Lower lobe of right lung (tissue), 2 donors: ENCODE measurements around the gene SFTA2. TPM values are rescaled to one million over a fixed set of nuclear protein-coding genes. Genes with fewer than 3 reads are reported as not detected.

Experiments
- ATAC-seq, 2 donors: fragments of 200-7000 bp; cut with Tn5 transposase; one replicate each; pipeline ENCODE4 v1.9.1; 2020 to 2022; ENCODE audit warnings: mild to moderate bottlenecking in 2 of 2, moderate library complexity in 2 of 2
- DNase-seq: peaks from one replicate; pipeline ENCODE4 v3.0.0-alpha.2; 2020
- H3K27ac ChIP-seq: fragments of 200-600 bp; one replicate; pipeline ENCODE4 v1.8.0; 2022
- H3K27me3 ChIP-seq: fragments of 200-600 bp; one replicate; pipeline ENCODE4 v1.8.0; 2022; ENCODE audit warnings: low read depth
- H3K36me3 ChIP-seq: fragments of 200-600 bp; one replicate; pipeline ENCODE4 v1.8.0; 2022; ENCODE audit warnings: mild to moderate bottlenecking
- H3K4me1 ChIP-seq: fragments of 200-600 bp; one replicate; pipeline ENCODE4 v1.8.0; 2022
- H3K4me3 ChIP-seq: fragments of 200-600 bp; one replicate; pipeline ENCODE4 v1.8.0; 2022; ENCODE audit warnings: mild to moderate bottlenecking
- H3K9me3 ChIP-seq: fragments of 200-600 bp; one replicate; pipeline ENCODE4 v1.8.0; 2022
- intact Hi-C: fragments of 100-400 bp; cut with DNase I; formaldehyde crosslinking; loops from one replicate; pipeline ENCODE4 v1.11.0; 2022
- microRNA-seq: library from miRNA; unstranded; fragments of <30 nt; microRNA quantifications from one replicate; pipeline ENCODE4 v1.2.0, GENCODE V29; 2020; ENCODE audit warnings: borderline number of aligned reads
- total RNA-seq: library from RNA; stranded (reverse); fragmentation: NEBNext Ultra II Directional; extraction: Animal tissue kit (Norgen Biotek cat#: 25700); gene quantifications from one replicate; pipeline ENCODE4 v1.2.1, GENCODE V29; 2021
- TF ChIP-seq, protein P1 (sequence below): fragments of 200-600 bp; IDR thresholded peaks from one replicate; pipeline ENCODE4 v1.8.0; 2022; ENCODE audit warnings: antibody characterized with exemption, mild to moderate bottlenecking
- donor health status: DM: no; HTN: yes; CAD: no; lungs with severe emphysema.

Gene SFTA2
- total RNA-seq, 1 donor from 2014 or later: 351 TPM

DNA sequence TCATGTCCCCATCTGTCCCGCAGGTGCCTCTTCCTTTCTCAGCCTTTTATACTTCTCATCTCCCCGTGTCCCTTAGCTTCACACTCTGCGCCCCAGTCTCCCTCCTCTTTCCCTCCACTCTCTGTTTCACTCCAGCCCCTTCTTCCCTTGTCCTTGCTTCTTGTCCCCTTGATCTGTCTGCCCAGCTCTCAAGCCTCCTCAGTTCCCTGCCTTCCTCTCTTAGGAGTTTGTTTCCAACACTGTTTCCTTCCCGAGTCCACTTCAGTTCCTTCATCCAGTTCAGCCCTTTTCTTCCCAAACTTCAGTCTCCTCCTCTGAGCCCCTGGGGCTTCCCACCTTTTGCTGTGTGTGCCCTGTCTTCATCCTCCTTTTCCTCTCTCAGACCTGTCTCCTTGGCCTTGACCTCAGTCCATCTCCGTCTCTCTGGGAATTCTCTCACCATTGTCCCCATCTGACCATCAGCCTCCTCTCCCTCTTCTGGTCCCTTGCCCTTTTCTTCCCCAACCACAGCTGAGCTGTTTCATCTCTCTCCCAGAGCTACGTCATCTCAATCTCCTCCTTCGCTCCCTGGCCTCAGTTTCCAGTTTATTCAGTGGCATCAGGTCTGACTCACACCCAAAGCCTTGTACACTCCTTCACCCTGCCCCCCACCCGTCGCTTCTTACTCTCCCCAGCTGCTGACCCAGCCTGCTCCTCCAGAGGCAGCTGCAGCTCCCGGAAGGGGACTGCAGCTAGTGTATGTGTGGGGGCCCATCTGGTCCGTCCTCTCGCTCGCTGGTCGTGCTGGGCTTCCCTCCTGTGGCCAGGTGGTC is 50.4 kb downstream of the SFTA2 start:
- Histone ChIP-seq H3K4me3 (no peak overlapping the region), H3K36me3 (no peaks in the 10 kb centered on the region), H3K27ac (no peak overlapping the region), H3K4me1 (peaks cover 43% of the 10 kb centered on the region), H3K27me3 (no peaks in the 10 kb centered on the region), H3K9me3 (no peaks in the 10 kb centered on the region)
- ATAC-seq (no peak), DNase-seq (no peak)
- intact Hi-C loops: no loop called here
- TF ChIP-seq, protein P1, sequence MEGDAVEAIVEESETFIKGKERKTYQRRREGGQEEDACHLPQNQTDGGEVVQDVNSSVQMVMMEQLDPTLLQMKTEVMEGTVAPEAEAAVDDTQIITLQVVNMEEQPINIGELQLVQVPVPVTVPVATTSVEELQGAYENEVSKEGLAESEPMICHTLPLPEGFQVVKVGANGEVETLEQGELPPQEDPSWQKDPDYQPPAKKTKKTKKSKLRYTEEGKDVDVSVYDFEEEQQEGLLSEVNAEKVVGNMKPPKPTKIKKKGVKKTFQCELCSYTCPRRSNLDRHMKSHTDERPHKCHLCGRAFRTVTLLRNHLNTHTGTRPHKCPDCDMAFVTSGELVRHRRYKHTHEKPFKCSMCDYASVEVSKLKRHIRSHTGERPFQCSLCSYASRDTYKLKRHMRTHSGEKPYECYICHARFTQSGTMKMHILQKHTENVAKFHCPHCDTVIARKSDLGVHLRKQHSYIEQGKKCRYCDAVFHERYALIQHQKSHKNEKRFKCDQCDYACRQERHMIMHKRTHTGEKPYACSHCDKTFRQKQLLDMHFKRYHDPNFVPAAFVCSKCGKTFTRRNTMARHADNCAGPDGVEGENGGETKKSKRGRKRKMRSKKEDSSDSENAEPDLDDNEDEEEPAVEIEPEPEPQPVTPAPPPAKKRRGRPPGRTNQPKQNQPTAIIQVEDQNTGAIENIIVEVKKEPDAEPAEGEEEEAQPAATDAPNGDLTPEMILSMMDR: no peak

Small RNA genes within 50 kb of the gene (microRNA-seq; reads per million reads assigned to microRNA genes)
- 1.5 reads per million for gene MIR4640

Other genes with a start within 250 kb of the SFTA2 start
- 78.5 TPM for gene PPP1R18, start 245.5 kb downstream of the SFTA2 start, total RNA-seq
- 10.0 TPM for gene NRM, start 241.2 kb downstream of the SFTA2 start, total RNA-seq
- 24.5 TPM for gene MDC1, start 214.9 kb downstream of the SFTA2 start, total RNA-seq
- 292 TPM for gene TUBB, start 211.8 kb downstream of the SFTA2 start, total RNA-seq
- 151 TPM for gene FLOT1, start 189.5 kb downstream of the SFTA2 start, total RNA-seq
- 18.0 TPM for gene IER3, start 187.6 kb downstream of the SFTA2 start, total RNA-seq
- 80.9 TPM for gene DDR1, start 47.7 kb downstream of the SFTA2 start, total RNA-seq
- 37.1 TPM for gene GTF2H4, start 24.0 kb downstream of the SFTA2 start, total RNA-seq
- gene VARS2, start 17.9 kb downstream of the SFTA2 start, total RNA-seq: 33.0 TPM
- gene MUCL3, start 8.8 kb upstream of the SFTA2 start, total RNA-seq: 5.3 TPM
- 3.8 TPM for gene MUC21, start 51.5 kb upstream of the SFTA2 start, total RNA-seq
- not detected for gene MUC22, start 78.3 kb upstream of the SFTA2 start, total RNA-seq
- not detected for gene C6orf15, start 180.4 kb upstream of the SFTA2 start, total RNA-seq
- gene PSORS1C1, start 182.6 kb upstream of the SFTA2 start, total RNA-seq: 10.5 TPM
- gene CDSN, start 188.3 kb upstream of the SFTA2 start, total RNA-seq: not detected
- gene PSORS1C2, start 206.9 kb upstream of the SFTA2 start, total RNA-seq: not detected
- gene CCHCR1, start 225.6 kb upstream of the SFTA2 start, total RNA-seq: 16.5 TPM
- 6.2 TPM for gene TCF19, start 226.4 kb upstream of the SFTA2 start, total RNA-seq
- gene POU5F1, start 238.5 kb upstream of the SFTA2 start, total RNA-seq: 5.0 TPM